HepG2 (cell line): Measurements from ENCODE around the gene ZFR.

Source experiments
- AHR ChIP-seq: IDR thresholded peaks from 2 replicates; pipeline ENCODE4 v1.6.1; 2018; ENCODE audit warnings: missing genetic modification reagents, missing compliant biosample characterization
- EP300 ChIP-seq, 3 experiments: sonication (generic) in 1 of 3; formaldehyde crosslinking in 1 of 3; IDR thresholded peaks; 2 replicates each; pipeline versions ENCODE4 v1.5.1 to v1.6.1; 2011 to 2020; ENCODE audit warnings: low read depth in 2 of 3, low read length in 2 of 3, borderline replicate concordance in 1 of 3, improper control_type of control experiment in 1 of 3, mild to moderate bottlenecking in 1 of 3, missing genetic modification reagents in 1 of 3, moderate library complexity in 1 of 3
- FOXA1 ChIP-seq, 2 experiments: fragments of 450-650 bp in 1 of 2; sonication (generic) in 1 of 2; formaldehyde crosslinking in 1 of 2; IDR thresholded peaks; 2 replicates each; pipeline versions ENCODE4 v1.4.0 to v1.6.1; 2016 to 2020; ENCODE audit warnings: missing genetic modification reagents in 1 of 2
- IRX3 ChIP-seq: sonication (generic); formaldehyde crosslinking; IDR thresholded peaks from 2 replicates; pipeline ENCODE4 v1.8.1; 2023; ENCODE audit warnings: mild to moderate bottlenecking, low read depth, missing genetic modification reagents, borderline replicate concordance
- MLX ChIP-seq: IDR thresholded peaks from 2 replicates; pipeline ENCODE4 v1.6.1; 2016
- NFIC ChIP-seq: IDR thresholded peaks from 2 replicates; pipeline ENCODE4 v1.6.1; 2012; ENCODE audit warnings: mild to moderate bottlenecking, low read length, inconsistent platforms
- PAXIP1 ChIP-seq: sonication (generic); formaldehyde crosslinking; conservative IDR thresholded peaks from 2 replicates; pipeline ENCODE4 v1.4.0; 2020; ENCODE audit warnings: mild to moderate bottlenecking, missing genetic modification reagents, moderate library complexity
- POLR2A ChIP-seq, 2 experiments: IDR thresholded peaks; 2 replicates each; pipeline ENCODE4 v1.6.1; 2011; ENCODE audit warnings: low read depth in 2 of 2, low read length in 2 of 2, mild to moderate bottlenecking in 1 of 2, moderate library complexity in 1 of 2; ENCODE audit not compliant: insufficient read depth in 1 of 2
- PRPF4 ChIP-seq: fragments of 200-400 bp; formaldehyde crosslinking; IDR thresholded peaks from 2 replicates; pipeline ENCODE4 v1.6.1; 2016; ENCODE audit warnings: low read length, low read depth; ENCODE audit not compliant: poor library complexity, severe bottlenecking
- RBM39 ChIP-seq: fragments of 200-400 bp; formaldehyde crosslinking; IDR thresholded peaks from one replicate; pipeline ENCODE4 v1.6.1; 2018; ENCODE audit warnings: antibody characterized with exemption, mild to moderate bottlenecking, low read depth, low read length; ENCODE audit not compliant: poor library complexity, severe bottlenecking
- RFX5 ChIP-seq: IDR thresholded peaks from 2 replicates; pipeline ENCODE4 v1.6.1; 2011; ENCODE audit warnings: low read depth, low read length, improper control_type of control experiment
- TEAD3 ChIP-seq: optimal IDR thresholded peaks from 2 replicates; pipeline ENCODE3; 2016; ENCODE audit warnings: borderline replicate concordance

GRCh38 chr5:32365623-32366022 is 78.9 kb downstream of the ZFR start:
- TF ChIP-seq TEAD3 (CRISPR knock-in tag) (no peak), MLX (CRISPR knock-in tag) (no peak), EP300 (IDR thresholded peaks at IDR 0.05; ENCODE audit: low read depth in 2 of 2, low read length in 2 of 2) (no peak), EP300 (CRISPR knock-in tag; IDR thresholded peaks at IDR 0.05; ENCODE audit: borderline replicate concordance) (no peak), FOXA1 (IDR thresholded peaks at IDR 0.05) (no peak), FOXA1 (CRISPR knock-in tag; IDR thresholded peaks at IDR 0.05) (no peak), RBM39 (no peak), POLR2A (IDR thresholded peaks at IDR 0.05; ENCODE audit: insufficient read depth in 1 of 2, low read depth in 2 of 2, low read length in 2 of 2) (no peak), AHR (CRISPR knock-in tag) (no peak), NFIC (no peak), PRPF4 (no peak), RFX5 (no peak), IRX3 (no peak), PAXIP1 (CRISPR knock-in tag) (no peak)
